HEK293 (cell line): ENCODE measurements around the gene SET.

ENCODE experiments used
- CTCF ChIA-PET: fragments of 350-600 bp; formaldehyde crosslinking; extraction: SDS; loops from one replicate; lab custom pipeline; 2021; ENCODE audit warnings: antibody characterized with exemption; lab: Yijun Ruan, JAX
- POLR2A ChIA-PET: fragments of 300-600 bp; formaldehyde crosslinking; extraction: SDS; loops from one replicate; lab custom pipeline; 2020; ENCODE audit warnings: antibody characterized with exemption, inconsistent platforms; lab: Yijun Ruan, JAX
- H3K27ac ChIP-seq: fragments of 200-500 bp; sonication (Bioruptor generic); 2 replicates; pipeline ENCODE4 v1.5.1; 2014; ENCODE audit warnings: low read depth, low read length, control low read depth, inconsistent platforms; ENCODE audit errors: extremely low read depth
- H3K36me3 ChIP-seq, 2 experiments: fragments of 200-500 bp in 1 of 2; sonication (Bioruptor generic) in 1 of 2; 1 replicate in 1 of 2; 2 replicates in 1 of 2; pipeline ENCODE4 v1.5.1; 2014 to 2017; ENCODE audit warnings: inconsistent platforms in 2 of 2, low read length in 2 of 2; ENCODE audit not compliant: control insufficient read depth in 2 of 2, insufficient read depth in 1 of 2
- H3K4me1 ChIP-seq: fragments of 200-500 bp; sonication (Bioruptor generic); 2 replicates; pipeline ENCODE4 v1.5.1; 2014; ENCODE audit warnings: mild to moderate bottlenecking, low read length, inconsistent platforms; ENCODE audit not compliant: control insufficient read depth, insufficient read depth
- H3K4me3 ChIP-seq: 2 replicates; pipeline ENCODE4 v1.5.1; 2011; ENCODE audit warnings: low read depth, mild to moderate bottlenecking, control low read depth, low read length, moderate library complexity
- H3K9me3 ChIP-seq: fragments of 200-500 bp; sonication (Bioruptor generic); 2 replicates; pipeline ENCODE4 v1.5.1; 2014; ENCODE audit warnings: low read depth, low read length, inconsistent platforms; ENCODE audit not compliant: control insufficient read depth, insufficient read depth
- CTCF ChIP-seq: fragments of 450-650 bp; formaldehyde crosslinking; IDR thresholded peaks from 2 replicates; pipeline ENCODE4 v1.5.1; 2016; ENCODE audit warnings: missing biosample characterization, missing genetic modification characterization
- GLIS2 ChIP-seq: fragments of 450-650 bp; formaldehyde crosslinking; IDR thresholded peaks from 2 replicates; pipeline ENCODE4 v1.5.1; 2016; ENCODE audit warnings: missing biosample characterization, missing genetic modification characterization
- HOXC10 ChIP-seq: sonication (generic); formaldehyde crosslinking; IDR thresholded peaks from 2 replicates; pipeline ENCODE4 v1.8.1; 2023; ENCODE audit warnings: mild to moderate bottlenecking, missing genetic modification reagents
- ZBTB26 ChIP-seq: fragments of 450-650 bp; formaldehyde crosslinking; optimal IDR thresholded peaks from 2 replicates; pipeline ENCODE3; 2016; ENCODE audit warnings: missing biosample characterization, mild to moderate bottlenecking, missing genetic modification characterization
- ZBTB44 ChIP-seq: fragments of 450-650 bp; IDR thresholded peaks from 2 replicates; pipeline ENCODE4 v1.5.1; 2018; ENCODE audit warnings: missing biosample characterization, mild to moderate bottlenecking, missing genetic modification characterization
- ZFP69B ChIP-seq: fragments of 450-650 bp; formaldehyde crosslinking; IDR thresholded peaks from 2 replicates; pipeline ENCODE4 v1.5.1; 2016; ENCODE audit warnings: missing biosample characterization, missing genetic modification characterization
- ZNF114 ChIP-seq: fragments of 450-650 bp; formaldehyde crosslinking; IDR thresholded peaks from 2 replicates; pipeline ENCODE4 v1.5.0; 2017; ENCODE audit warnings: missing biosample characterization, missing genetic modification characterization
- ZNF157 ChIP-seq: fragments of 450-650 bp; formaldehyde crosslinking; IDR thresholded peaks from 2 replicates; pipeline ENCODE4 v1.5.1; 2016; ENCODE audit warnings: missing biosample characterization, missing genetic modification characterization
- ZNF223 ChIP-seq: fragments of 450-650 bp; formaldehyde crosslinking; IDR thresholded peaks from 2 replicates; pipeline ENCODE4 v1.5.1; 2016; ENCODE audit warnings: missing biosample characterization, missing genetic modification characterization
- ZNF274 ChIP-seq, 2 experiments: fragments of 200-500 bp in 1 of 2; fragments of 450-650 bp in 1 of 2; sonication (Bioruptor generic) in 1 of 2; formaldehyde crosslinking in 1 of 2; IDR thresholded peaks; 2 replicates each; pipeline versions ENCODE4 v1.5.1 to v1.6.1; 2014 to 2016; ENCODE audit warnings: borderline replicate concordance in 1 of 2, inconsistent platforms in 1 of 2, low read length in 1 of 2, missing biosample characterization in 1 of 2, missing genetic modification characterization in 1 of 2
- ZNF292 ChIP-seq: fragments of 450-650 bp; formaldehyde crosslinking; IDR thresholded peaks from 2 replicates; pipeline ENCODE4 v1.5.1; 2016; ENCODE audit warnings: low read depth, missing biosample characterization, missing genetic modification characterization, borderline replicate concordance
- ZNF302 ChIP-seq: fragments of 450-650 bp; formaldehyde crosslinking; IDR thresholded peaks from 2 replicates; pipeline ENCODE4 v1.5.1; 2016; ENCODE audit warnings: missing biosample characterization, missing genetic modification characterization, low read depth
- ZNF341 ChIP-seq: fragments of 450-650 bp; formaldehyde crosslinking; IDR thresholded peaks from 2 replicates; pipeline ENCODE4; 2016; ENCODE audit warnings: low read depth, missing biosample characterization, missing genetic modification characterization
- ZNF514 ChIP-seq: fragments of 450-650 bp; formaldehyde crosslinking; IDR thresholded peaks from 2 replicates; pipeline ENCODE4 v1.5.1; 2016; ENCODE audit warnings: missing biosample characterization, missing genetic modification characterization
- ZNF548 ChIP-seq: fragments of 450-650 bp; formaldehyde crosslinking; IDR thresholded peaks from 2 replicates; pipeline ENCODE4 v1.5.1; 2016; ENCODE audit warnings: missing biosample characterization, missing genetic modification characterization
- ZNF561 ChIP-seq: fragments of 450-650 bp; IDR thresholded peaks from 2 replicates; pipeline ENCODE4 v1.5.1; 2018; ENCODE audit warnings: missing biosample characterization, missing genetic modification characterization, borderline replicate concordance
- ZNF596 ChIP-seq: fragments of 450-650 bp; IDR thresholded peaks from 2 replicates; pipeline ENCODE4 v1.5.0; 2018; ENCODE audit warnings: missing biosample characterization, mild to moderate bottlenecking, missing genetic modification characterization, moderate library complexity
- ZNF624 ChIP-seq: fragments of 450-650 bp; formaldehyde crosslinking; IDR thresholded peaks from 2 replicates; pipeline ENCODE4 v1.5.1; 2017; ENCODE audit warnings: missing biosample characterization, missing genetic modification characterization
- ZNF677 ChIP-seq: fragments of 450-650 bp; IDR thresholded peaks from 2 replicates; pipeline ENCODE4 v1.5.0; 2018; ENCODE audit warnings: missing biosample characterization, mild to moderate bottlenecking, missing genetic modification characterization, moderate library complexity
- ZNF830 ChIP-seq: fragments of 450-650 bp; IDR thresholded peaks from 2 replicates; pipeline ENCODE4 v1.5.0; 2018; ENCODE audit warnings: missing biosample characterization, missing genetic modification characterization, low read depth, mild to moderate bottlenecking, moderate library complexity
- ZSCAN30 ChIP-seq: fragments of 450-650 bp; IDR thresholded peaks from 2 replicates; pipeline ENCODE4 v1.5.1; 2018; ENCODE audit warnings: missing biosample characterization, mild to moderate bottlenecking, missing genetic modification characterization, moderate library complexity

The SET gene

GRCh38 chr9:128687453-128687852, 1.6 kb upstream of the SET start:
- H3K27ac ChIP-seq: no peak overlapping the region
- no peaks in the 10 kb centered on the region for H3K9me3 ChIP-seq
- no peaks in the 10 kb centered on the region for H3K4me1 ChIP-seq
- TF ChIP-seq ZNF561 (tag by site-specific recombination) (no peak), ZNF830 (tag by site-specific recombination) (no peak), ZNF302 (tag by site-specific recombination) (no peak)
- H3K4me3 ChIP-seq: no peak overlapping the region
- POLR2A ChIA-PET: interaction anchor here (0.7 to 1.0 kb wide), 3 partner anchors 21 to 1825 kb away, joined by 7 to 10 read pairs (median 8); no protein-coding TSS in a partner anchor
- CTCF ChIA-PET: interaction anchor here (0.5 to 2.2 kb wide), 2 partner anchors 13 to 231 kb away, joined by 3 to 4 read pairs; no protein-coding TSS in a partner anchor
- peaks cover 5 to 24% of the 10 kb centered on the region in 2 experiments for H3K36me3 ChIP-seq

GRCh38 chr9:128689293-128689774, 312 bp downstream of the SET start:
- Histone ChIP-seq H3K36me3 (peaks cover 16 to 43% of the 10 kb centered on the region in 2 experiments), H3K4me3 (peak overlapping the region; percentile 85)
- TF ChIP-seq ZNF596 (peak; percentile 76; the same call in 1 of the 2 replicates), ZNF223 (tag by site-specific recombination) (no peak), ZNF114 (tag by site-specific recombination) (no peak)
- TF ChIP-seq, all 188 proteins: peak for 1
- Histone ChIP-seq H3K4me1 (no peaks in the 10 kb centered on the region), H3K9me3 (no peaks in the 10 kb centered on the region), H3K27ac (peak overlapping the region; percentile 90)
- ChIA-PET POLR2A (interaction anchor here (0.5 to 4.6 kb wide), 19 partner anchors 8 to 715 kb away, joined by 3 to 26 read pairs (median 4); partner anchors contain the start of genes DYNC2I2, PKN3, SPTAN1 and ZDHHC12), CTCF (interaction anchor here (0.6 kb wide), 1 partner anchor 74 kb away, joined by 4 read pairs; no protein-coding TSS in a partner anchor)

GRCh38 chr9:128689820-128690683, 1.0 kb downstream of the SET start:
- Histone ChIP-seq H3K4me3 (peak overlapping the region; percentile 85), H3K4me1 (no peaks in the 10 kb centered on the region), H3K36me3 (peaks cover 16 to 47% of the 10 kb centered on the region in 2 experiments), H3K27ac (peak overlapping the region; percentile 80), H3K9me3 (no peaks in the 10 kb centered on the region)
- ChIA-PET CTCF (interaction anchor here (0.6 to 4.5 kb wide), 5 partner anchors 12 to 342 kb away, joined by 3 to 37 read pairs (median 3); partner anchors contain the start of gene PKN3), POLR2A (interaction anchor here (0.5 to 4.6 kb wide), 17 partner anchors 7 to 714 kb away, joined by 3 to 26 read pairs (median 5); partner anchors contain the start of genes DYNC2I2, PKN3 and ZDHHC12)
- TF ChIP-seq ZFP69B (tag by site-specific recombination): no peak
- no peak for TF ChIP-seq ZNF292
- TF ChIP-seq ZNF548 (tag by site-specific recombination): no peak
- TF ChIP-seq ZNF274 (IDR thresholded peaks at IDR 0.05; ENCODE audit: low read length): no peak
- TF ChIP-seq ZNF274 (tag by site-specific recombination; IDR thresholded peaks at IDR 0.05; ENCODE audit: borderline replicate concordance): no peak
- no peak for TF ChIP-seq HOXC10 (CRISPR knock-in tag)
- TF ChIP-seq ZNF157 (tag by site-specific recombination): no peak
- TF ChIP-seq ZSCAN30 (tag by site-specific recombination): 0 out of 2 replicates have a peak, but pooled peaks have one; percentile 38
- TF ChIP-seq ZBTB44 (tag by site-specific recombination): no peak
- peak; percentile 56 for TF ChIP-seq ZBTB26 (tag by site-specific recombination)
- TF ChIP-seq ZNF624 (tag by site-specific recombination): no peak
- no peak for TF ChIP-seq CTCF
- no peak for TF ChIP-seq ZNF677 (tag by site-specific recombination)
- peak; percentile 87 for TF ChIP-seq GLIS2 (tag by site-specific recombination)
- TF ChIP-seq ZNF341 (tag by site-specific recombination): no peak
- TF ChIP-seq ZNF514 (tag by site-specific recombination): no peak
